NCI-H526 treated with DMSO at 0.1 percent for 48 hours (cell line): ENCODE results near the gene AP1M1.
A peak's percentile ranks its signal among the peaks of the same experiment; 100 is the strongest.
"Not testable (repeated sequence)": the region's sequence is repeated elsewhere in the genome, so short reads cannot be mapped to it uniquely, and the experiment has no call there.

Experiments used
- DNase-seq: peaks from one replicate; lab custom pipeline; 2025; lab: John Stamatoyannopoulos, UW

The AP1M1 gene

GRCh38 chr19:16197622-16198369 is at the start of gene AP1M1:
Gene AP1M1, plus strand, starts transcription at chr19:16197911. Its CDS starts 116 bp downstream, at chr19:16198027.
- DNase-seq: peak; percentile 85

DNA sequence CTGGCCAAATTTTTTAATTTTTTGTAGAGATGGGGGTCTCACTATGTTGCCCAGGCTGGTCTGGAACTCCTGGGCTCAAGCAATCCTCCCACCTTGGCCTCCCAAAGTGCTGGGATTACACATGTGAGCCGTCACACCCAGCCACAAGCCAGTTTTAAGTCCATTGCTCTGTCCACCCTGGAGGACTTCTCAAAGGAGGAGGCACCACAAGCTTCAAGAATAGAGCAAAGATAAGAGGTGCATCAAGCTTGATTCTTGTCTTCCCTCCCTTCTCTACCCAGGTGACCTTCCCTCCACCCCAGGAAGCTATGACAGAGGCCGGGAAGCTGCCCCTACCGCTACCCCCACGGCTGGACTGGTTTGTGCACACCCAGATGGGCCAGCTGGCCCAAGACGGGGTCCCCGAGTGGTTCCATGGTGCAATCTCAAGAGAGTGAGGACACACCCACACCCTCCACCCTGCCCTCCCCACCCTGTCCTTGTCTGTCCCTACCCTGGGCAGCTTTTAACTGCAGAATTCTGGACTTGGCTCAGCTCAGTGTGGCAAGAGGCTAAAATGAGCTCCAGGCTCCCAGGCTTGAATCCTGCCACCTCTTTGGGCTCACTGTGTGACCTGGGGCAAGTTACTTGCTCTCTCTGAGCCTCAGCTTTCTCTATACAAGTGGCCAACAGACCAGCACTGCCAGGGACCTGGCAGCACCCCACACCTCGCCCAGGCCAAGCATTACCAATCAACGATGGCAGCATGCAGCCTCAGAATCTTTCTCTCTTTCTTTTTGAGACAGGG is 49.1 kb upstream of the AP1M1 start:
- DNase-seq: no peak

- no peak for DNase-seq
Observed at GRCh38 chr19:16153582-16154336, 44.0 kb upstream of the AP1M1 start.

DNA sequence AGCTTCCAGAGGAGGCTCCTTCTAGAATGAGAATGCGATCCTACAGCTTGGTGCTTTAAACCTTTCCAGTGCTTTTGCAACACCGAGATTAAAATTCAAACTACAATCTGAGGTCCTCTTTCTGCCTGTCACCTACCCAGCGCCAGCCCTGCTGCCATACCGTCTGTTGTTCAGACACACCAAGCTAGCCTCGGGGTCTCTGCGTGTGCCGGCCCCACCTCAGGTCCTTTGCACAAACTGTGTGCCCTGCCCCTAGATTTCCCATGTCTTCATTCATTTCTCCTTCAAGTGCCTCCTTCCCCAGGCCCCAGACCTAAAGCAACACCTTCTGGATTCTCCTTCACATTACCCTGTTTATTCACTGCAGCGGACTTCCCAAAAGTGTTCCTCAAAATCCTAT is 43.2 kb upstream of the AP1M1 start:
- no peak for DNase-seq

- no peak for DNase-seq
Observed at GRCh38 chr19:16155128-16155527, 42.6 kb upstream of the AP1M1 start.

- DNase-seq: no peak
Observed at GRCh38 chr19:16156904-16157303, 40.8 kb upstream of the AP1M1 start.

- DNase-seq: no peak
Observed at GRCh38 chr19:16157601-16158000, 40.1 kb upstream of the AP1M1 start.

GRCh38 chr19:16159655-16160054 is 38.1 kb upstream of the AP1M1 start:
- DNase-seq: no peak

DNA sequence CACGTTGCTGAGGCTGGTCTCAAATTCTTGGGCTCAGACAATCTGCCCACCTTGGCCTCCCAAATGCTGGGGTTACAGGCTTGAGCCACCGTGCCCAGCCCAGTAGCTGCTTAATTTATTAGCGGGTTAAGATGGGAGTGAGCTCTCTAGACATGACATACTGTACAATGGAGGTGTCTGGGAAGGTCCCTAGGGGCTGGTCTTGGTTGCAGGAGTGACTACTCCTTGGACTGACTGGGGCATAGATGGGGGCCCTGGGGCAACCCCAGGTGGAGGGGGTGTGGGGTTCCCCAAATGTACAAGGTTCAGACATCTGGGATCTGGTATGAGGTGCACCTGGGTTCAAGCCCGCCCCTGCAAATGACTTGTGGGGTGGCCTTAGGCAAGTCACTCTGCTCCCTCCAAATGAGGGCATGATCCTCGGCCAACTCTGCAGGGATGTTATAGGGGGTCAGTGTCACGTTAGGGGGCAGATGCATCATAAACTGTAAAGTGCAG is 37.2 kb upstream of the AP1M1 start:
- DNase-seq: no peak

GRCh38 chr19:16160943-16161560 is 36.7 kb upstream of the AP1M1 start:
- no peak for DNase-seq

- no peak for DNase-seq
Observed at GRCh38 chr19:16161840-16162239, 35.9 kb upstream of the AP1M1 start.

GRCh38 chr19:16164222-16164890 is 33.4 kb upstream of the AP1M1 start:
- DNase-seq: no peak

DNA sequence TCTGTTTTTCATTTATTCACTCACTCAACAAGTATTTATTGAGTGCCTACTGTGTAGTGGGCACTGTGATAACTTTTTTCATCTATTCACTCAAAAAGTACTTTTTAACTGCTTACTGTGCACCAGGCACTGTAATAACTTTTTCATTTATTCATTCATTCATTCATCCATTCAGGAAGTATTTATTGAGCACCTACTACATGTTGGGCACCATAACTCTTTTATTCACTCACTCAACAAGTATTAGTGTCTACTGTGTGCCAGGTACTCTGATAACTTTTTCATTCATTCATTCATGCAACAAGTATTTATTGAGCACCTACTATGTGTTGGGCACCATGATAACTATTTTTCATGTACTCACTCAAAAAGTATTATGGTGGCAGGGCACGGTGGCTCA is 31.3 kb upstream of the AP1M1 start:
- DNase-seq: no peak

GRCh38 chr19:16167055-16167454 is 30.7 kb upstream of the AP1M1 start:
- DNase-seq: no peak

GRCh38 chr19:16168465-16169081 is 29.1 kb upstream of the AP1M1 start:
- no peak for DNase-seq

- no peak for DNase-seq
Observed at GRCh38 chr19:16170134-16170533, 27.6 kb upstream of the AP1M1 start.

GRCh38 chr19:16175954-16176353 is 21.8 kb upstream of the AP1M1 start:
- DNase-seq: no peak

- not testable (repeated sequence) for DNase-seq
Observed at GRCh38 chr19:16178866-16179265, 18.8 kb upstream of the AP1M1 start.

DNA sequence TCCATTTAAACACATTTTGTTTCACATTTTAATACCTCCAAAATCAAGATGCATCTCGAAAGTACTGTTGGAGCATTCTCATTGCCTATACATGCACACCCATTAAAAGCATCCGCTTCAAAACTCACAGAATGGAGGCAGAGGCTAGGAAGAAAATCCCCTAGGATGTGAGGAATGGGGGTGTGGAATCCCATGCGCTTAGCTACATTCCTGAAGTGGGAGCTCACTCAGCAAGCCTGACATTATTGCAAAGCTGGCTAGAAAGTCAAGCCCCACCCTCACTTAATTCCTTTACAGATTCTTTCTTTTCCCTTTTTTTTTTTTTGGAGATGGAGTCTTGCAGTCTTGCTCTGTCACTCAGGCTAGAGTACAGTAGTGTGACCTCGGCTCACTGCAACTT is 17.1 kb upstream of the AP1M1 start:
- no peak for DNase-seq

DNA sequence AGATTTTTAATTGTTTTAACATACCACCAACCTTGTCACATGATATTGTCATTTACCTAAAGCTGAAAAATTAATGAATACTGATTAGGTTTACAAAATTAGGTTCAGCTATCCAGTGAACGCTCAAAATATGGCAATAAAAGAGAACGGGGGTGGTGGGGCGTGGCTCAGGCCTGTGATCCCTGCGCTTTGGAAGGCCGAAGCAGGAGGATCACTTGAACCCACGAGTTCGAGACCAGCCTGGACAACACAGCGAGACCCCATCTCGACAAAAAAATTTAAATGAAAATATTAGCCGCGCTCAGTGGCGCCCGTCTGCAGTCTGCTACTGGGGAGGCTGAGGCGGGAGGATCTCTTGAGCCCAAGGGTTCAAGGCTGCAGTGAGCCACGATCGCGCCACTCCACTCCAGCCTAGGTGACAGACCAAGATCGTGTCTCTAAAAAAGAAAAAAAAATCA is 13.0 kb upstream of the AP1M1 start:
- no peak for DNase-seq
